HepG2 (cell line): ENCODE data around the gene GABBR2. TPM values are rescaled to one million over a fixed set of nuclear protein-coding genes. Genes with fewer than 3 reads are reported as not detected.

Source experiments
- DNMT3B ChIP-seq: conservative IDR thresholded peaks from 2 replicates; pipeline ENCODE4 v1.6.1; 2016; ENCODE audit warnings: missing biosample characterization, control low read depth
- ETV5 ChIP-seq: IDR thresholded peaks from 2 replicates; pipeline ENCODE4 v1.6.1; 2018; ENCODE audit warnings: missing biosample characterization, missing genetic modification reagents, inconsistent platforms, borderline replicate concordance
- HNF4A ChIP-seq: sonication (generic); formaldehyde crosslinking; IDR thresholded peaks from 2 replicates; pipeline ENCODE4 v1.4.0; 2020; ENCODE audit warnings: missing genetic modification reagents
- MED13 ChIP-seq: sonication (generic); formaldehyde crosslinking; IDR thresholded peaks from 2 replicates; pipeline ENCODE4 v1.5.0; 2020; ENCODE audit warnings: missing genetic modification reagents
- POLR2G ChIP-seq: fragments of 200-400 bp; formaldehyde crosslinking; IDR thresholded peaks from 2 replicates; pipeline ENCODE4 v1.6.1; 2018; ENCODE audit warnings: mild to moderate bottlenecking, low read depth, low read length, moderate library complexity
- SATB2 ChIP-seq: sonication (generic); formaldehyde crosslinking; IDR thresholded peaks from 2 replicates; pipeline ENCODE4 v1.5.0; 2020; ENCODE audit warnings: missing genetic modification reagents
- SRSF9 ChIP-seq: fragments of 200-400 bp; formaldehyde crosslinking; IDR thresholded peaks from 2 replicates; pipeline ENCODE4 v1.6.1; 2018; ENCODE audit warnings: borderline replicate concordance, mild to moderate bottlenecking, low read depth, low read length; ENCODE audit not compliant: insufficient read depth, poor library complexity, severe bottlenecking
- TSC22D2 ChIP-seq: sonication (generic); formaldehyde crosslinking; IDR thresholded peaks from 2 replicates; pipeline ENCODE4 v1.5.1; 2020; ENCODE audit warnings: missing genetic modification reagents, mild to moderate bottlenecking, borderline replicate concordance
- ZHX2 ChIP-seq, 2 experiments: sonication (generic) in 1 of 2; formaldehyde crosslinking in 1 of 2; IDR thresholded peaks; 2 replicates each; pipeline versions ENCODE4 v1.6.1 to v1.9.0; 2014 to 2022; ENCODE audit warnings: antibody characterized with exemption in 1 of 2, borderline replicate concordance in 1 of 2, inconsistent platforms in 1 of 2, low read depth in 1 of 2, missing genetic modification reagents in 1 of 2
- ZNF274 ChIP-seq: sonication (generic); formaldehyde crosslinking; IDR thresholded peaks from 2 replicates; pipeline ENCODE4 v1.5.1; 2020; ENCODE audit warnings: mild to moderate bottlenecking, missing genetic modification reagents
- ZNF546 ChIP-seq: sonication (generic); formaldehyde crosslinking; conservative IDR thresholded peaks from 2 replicates; pipeline ENCODE4 v1.8.1; 2023; ENCODE audit warnings: mild to moderate bottlenecking, missing genetic modification reagents
- ZNF562 ChIP-seq: sonication (generic); formaldehyde crosslinking; IDR thresholded peaks from 2 replicates; pipeline ENCODE4 v1.8.0; 2022; ENCODE audit warnings: missing genetic modification reagents, borderline replicate concordance
- ZNF746 ChIP-seq: sonication (generic); formaldehyde crosslinking; IDR thresholded peaks from 2 replicates; pipeline ENCODE4 v1.8.0; 2022; ENCODE audit warnings: mild to moderate bottlenecking, missing genetic modification reagents
- polyA plus RNA-seq, 8 experiments: library from polyadenylated mRNA; depleted of rRNA in 3 of 8; stranded (reverse) in 7 of 8; unstranded in 1 of 8; fragments of >200 nt; fragmentation: Illumina TruSeq in 4 of 8; extraction: Trizol in 4 of 8; gene quantifications; 2 replicates each; pipeline versions ENCODE4 v1.2.1 to v1.2.3, GENCODE V29; 2011 to 2016; ENCODE audit warnings: low read depth in 4 of 8, missing spikeins in 1 of 8, mixed read lengths in 1 of 8; ENCODE audit not compliant: insufficient read depth in 1 of 8
- total RNA-seq, 5 experiments: library from RNA; depleted of rRNA; stranded (reverse); fragments of >200 nt; fragmentation: Illumina TruSeq; extraction: Trizol; gene quantifications; 2 replicates each; pipeline ENCODE4 v1.2.3, GENCODE V29; 2016; ENCODE audit warnings: low read depth in 1 of 5
- TF ChIP-seq, protein P1 (sequence below): IDR thresholded peaks from 2 replicates; pipeline ENCODE4 v1.6.1; 2016
- TF ChIP-seq, protein P2 (sequence below): sonication (generic); formaldehyde crosslinking; IDR thresholded peaks from 2 replicates; pipeline ENCODE4 v1.8.1; 2023; ENCODE audit warnings: mild to moderate bottlenecking, moderate library complexity, missing genetic modification reagents
- TF ChIP-seq, protein P3 (sequence below): sonication (generic); formaldehyde crosslinking; IDR thresholded peaks from 2 replicates; pipeline ENCODE4 v1.4.0; 2020; ENCODE audit warnings: mild to moderate bottlenecking, missing genetic modification reagents

The GABBR2 gene
- total and polyA plus RNA-seq, 2 of the 13 experiments (the other 11 are each of a cell fraction or from before 2014, with no cell fraction given): 0.02 TPM; not detected in 1

DNA sequence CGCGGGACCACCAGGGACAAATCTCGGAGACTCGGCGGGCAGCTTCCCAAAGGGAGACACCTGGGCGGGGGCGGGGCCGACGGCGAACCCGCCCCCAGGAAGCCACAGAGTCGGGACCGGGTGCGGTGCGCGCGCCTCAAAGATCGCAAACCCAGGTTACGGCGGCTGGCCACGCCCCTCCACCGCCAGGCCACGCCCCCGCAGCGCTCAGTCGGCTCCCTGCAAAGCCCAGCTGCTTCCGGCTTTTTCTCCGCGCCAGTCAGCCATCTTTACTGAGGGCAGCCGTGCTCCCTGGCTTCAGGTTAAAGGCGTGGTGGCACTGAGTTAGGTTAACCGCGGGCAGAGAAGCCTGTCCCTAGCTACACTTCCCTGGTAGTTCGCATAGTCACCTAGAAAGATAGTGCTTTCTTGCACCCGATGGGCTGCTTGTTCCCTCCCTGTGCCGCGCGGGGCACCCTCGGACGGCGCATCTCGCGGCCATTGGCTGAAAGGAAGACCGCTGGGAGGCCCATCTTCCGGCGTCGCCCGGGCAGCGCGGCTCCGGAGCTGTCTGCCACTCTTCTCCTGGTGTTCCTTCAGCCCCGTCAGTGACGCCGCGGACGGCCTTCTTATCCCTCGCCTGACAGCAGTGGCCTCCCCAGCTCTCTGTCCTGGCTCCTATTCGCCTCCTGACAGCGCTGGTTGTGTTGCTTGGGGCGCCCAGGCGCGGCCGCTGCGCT, 453.0 kb downstream of the GABBR2 start, which contains the start of gene TBC1D2 (continued):
- TF ChIP-seq HNF4A (CRISPR knock-in tag) (no peak), MED13 (CRISPR knock-in tag) (0 out of 2 replicates have a peak, but pooled peaks have one; percentile 34), ZHX2 (IDR thresholded peaks at IDR 0.05; ENCODE audit: low read depth) (peak; percentile 92; the same call in 1 of the 2 replicates), ZHX2 (CRISPR knock-in tag; IDR thresholded peaks at IDR 0.05; ENCODE audit: borderline replicate concordance) (peak; percentile 71), ZNF746 (no peak; the same call in 1 of the 2 replicates), SRSF9 (no peak), TSC22D2 (CRISPR knock-in tag) (peak; percentile 76; the same call in 1 of the 2 replicates), ZNF562 (no peak), POLR2G (peak; percentile 78), ETV5 (peak; percentile 86), DNMT3B (no peak), ZNF274 (CRISPR knock-in tag) (0 out of 2 replicates have a peak, but pooled peaks have one; percentile 14), ZNF546 (CRISPR knock-in tag) (no peak), SATB2 (no peak; the same call in none of the 2 replicates)
- TF ChIP-seq, protein P1, sequence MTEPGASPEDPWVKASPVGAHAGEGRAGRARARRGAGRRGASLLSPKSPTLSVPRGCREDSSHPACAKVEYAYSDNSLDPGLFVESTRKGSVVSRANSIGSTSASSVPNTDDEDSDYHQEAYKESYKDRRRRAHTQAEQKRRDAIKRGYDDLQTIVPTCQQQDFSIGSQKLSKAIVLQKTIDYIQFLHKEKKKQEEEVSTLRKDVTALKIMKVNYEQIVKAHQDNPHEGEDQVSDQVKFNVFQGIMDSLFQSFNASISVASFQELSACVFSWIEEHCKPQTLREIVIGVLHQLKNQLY (CRISPR knock-in tag): no peak
- TF ChIP-seq, protein P2, sequence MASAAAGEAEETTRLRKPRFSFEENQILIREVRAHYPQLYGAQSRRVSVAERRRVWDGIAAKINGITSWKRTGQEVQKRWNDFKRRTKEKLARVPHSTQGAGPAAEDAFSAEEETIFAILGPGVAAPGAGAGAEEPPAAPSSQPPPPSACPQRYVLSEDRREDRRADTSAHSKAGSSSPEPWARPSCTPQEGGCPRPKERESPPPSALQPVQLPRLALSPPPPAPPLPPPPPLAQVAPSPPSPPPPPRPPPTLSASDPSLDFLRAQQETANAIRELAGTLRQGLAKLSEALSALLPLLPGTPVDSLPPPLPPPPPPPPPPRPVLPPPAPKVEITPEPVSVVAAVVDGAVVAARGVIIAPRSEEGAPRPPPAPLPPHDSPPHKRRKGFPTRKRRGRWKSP: no peak; the same call in 1 of the 2 replicates
- TF ChIP-seq, protein P3, sequence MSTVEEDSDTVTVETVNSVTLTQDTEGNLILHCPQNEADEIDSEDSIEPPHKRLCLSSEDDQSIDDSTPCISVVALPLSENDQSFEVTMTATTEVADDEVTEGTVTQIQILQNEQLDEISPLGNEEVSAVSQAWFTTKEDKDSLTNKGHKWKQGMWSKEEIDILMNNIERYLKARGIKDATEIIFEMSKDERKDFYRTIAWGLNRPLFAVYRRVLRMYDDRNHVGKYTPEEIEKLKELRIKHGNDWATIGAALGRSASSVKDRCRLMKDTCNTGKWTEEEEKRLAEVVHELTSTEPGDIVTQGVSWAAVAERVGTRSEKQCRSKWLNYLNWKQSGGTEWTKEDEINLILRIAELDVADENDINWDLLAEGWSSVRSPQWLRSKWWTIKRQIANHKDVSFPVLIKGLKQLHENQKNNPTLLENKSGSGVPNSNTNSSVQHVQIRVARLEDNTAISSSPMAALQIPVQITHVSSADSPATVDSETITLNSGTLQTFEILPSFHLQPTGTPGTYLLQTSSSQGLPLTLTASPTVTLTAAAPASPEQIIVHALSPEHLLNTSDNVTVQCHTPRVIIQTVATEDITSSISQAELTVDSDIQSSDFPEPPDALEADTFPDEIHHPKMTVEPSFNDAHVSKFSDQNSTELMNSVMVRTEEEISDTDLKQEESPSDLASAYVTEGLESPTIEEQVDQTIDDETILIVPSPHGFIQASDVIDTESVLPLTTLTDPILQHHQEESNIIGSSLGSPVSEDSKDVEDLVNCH (CRISPR knock-in tag): no peak
